ENCODE data around the gene SDF2L1. TPM values are rescaled to one million over a fixed set of nuclear protein-coding genes. Genes with fewer than 3 reads are reported as not detected.
A peak's percentile ranks its signal among the peaks of the same experiment; 100 is the strongest.

Gene SDF2L1
- total and polyA plus RNA-seq, 9 of the 15 experiments (the other 6 are each of a cell fraction or from before 2014, with no cell fraction given), result 15.1 to 989 (median 124) TPM

GRCh38 chr22:21646608-21647590 is 4.8 kb downstream of the SDF2L1 start (continued):
- TF ChIP-seq BHLHE40 (IDR thresholded peaks at IDR 0.05; ENCODE audit: low read length) (no peak; the same call in 1 of the 2 replicates), ARHGAP35 (IDR thresholded peaks at IDR 0.05; ENCODE audit: partially characterized antibody) (no peak), ZNF384 (IDR thresholded peaks at IDR 0.05; ENCODE audit: low read depth, low read length) (peak; percentile 71), ZNF592 (IDR thresholded peaks at IDR 0.05) (no peak), FOXJ3 (CRISPR knock-in tag; IDR thresholded peaks at IDR 0.05) (no peak), PTRF (tag; IDR thresholded peaks at IDR 0.05) (no peak), ZNF699 (CRISPR knock-in tag; IDR thresholded peaks at IDR 0.05; ENCODE audit: insufficient replicate concordance) (no peak), ZKSCAN1 (IDR thresholded peaks at IDR 0.05; ENCODE audit: low read depth, low read length) (peak; percentile 73), ZNF197 (CRISPR knock-in tag; IDR thresholded peaks at IDR 0.05; ENCODE audit: low read depth) (no peak), MLLT1 (IDR thresholded peaks at IDR 0.05) (no peak), SMARCA5 (IDR thresholded peaks at IDR 0.05) (no peak), NR1H2 (CRISPR knock-in tag; IDR thresholded peaks at IDR 0.05) (no peak), HMGXB4 (CRISPR knock-in tag; IDR thresholded peaks at IDR 0.05) (peak; percentile 63; the same call in 1 of the 2 replicates)
